WI38 (cell line): ENCODE data around the gene LMNB1.
"Not testable (repeated sequence)": the region's sequence is repeated elsewhere in the genome, so short reads cannot be mapped to it uniquely, and the experiment has no call there.

Source experiments
- H3K4me3 ChIP-seq: 2 replicates; pipeline ENCODE4 v1.5.1; 2011; ENCODE audit warnings: low read depth, mild to moderate bottlenecking, control low read depth, low read length
- CTCF ChIP-seq: IDR thresholded peaks from 2 replicates; pipeline ENCODE4 v1.5.1; 2012; ENCODE audit warnings: low read depth, mild to moderate bottlenecking, control low read depth, low read length

Gene LMNB1

GRCh38 chr5:126793097-126793496, 16.2 kb downstream of the LMNB1 start:
- H3K4me3 ChIP-seq, result no peak overlapping the region
- no peak for TF ChIP-seq CTCF

DNA sequence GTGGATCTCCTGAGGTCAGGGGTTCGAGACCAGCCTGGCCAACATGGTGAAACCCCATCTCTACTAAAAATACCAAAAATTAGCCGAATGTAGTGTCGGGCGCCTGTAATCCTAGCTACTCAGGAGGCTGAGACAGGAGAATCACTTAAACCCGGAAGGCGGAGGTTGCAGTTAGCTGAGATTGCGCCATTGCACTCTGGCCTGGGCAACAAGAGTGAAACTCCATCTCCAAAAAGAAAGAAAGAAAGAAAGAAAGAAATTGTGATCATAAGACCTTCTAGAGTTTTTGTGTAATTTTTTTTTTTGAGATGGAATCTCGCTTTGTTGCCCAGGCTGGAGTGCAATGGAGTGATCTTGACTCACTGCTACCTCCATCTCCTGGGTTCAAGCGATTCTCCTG, 16.7 kb downstream of the LMNB1 start:
- not testable (repeated sequence) for H3K4me3 ChIP-seq

DNA sequence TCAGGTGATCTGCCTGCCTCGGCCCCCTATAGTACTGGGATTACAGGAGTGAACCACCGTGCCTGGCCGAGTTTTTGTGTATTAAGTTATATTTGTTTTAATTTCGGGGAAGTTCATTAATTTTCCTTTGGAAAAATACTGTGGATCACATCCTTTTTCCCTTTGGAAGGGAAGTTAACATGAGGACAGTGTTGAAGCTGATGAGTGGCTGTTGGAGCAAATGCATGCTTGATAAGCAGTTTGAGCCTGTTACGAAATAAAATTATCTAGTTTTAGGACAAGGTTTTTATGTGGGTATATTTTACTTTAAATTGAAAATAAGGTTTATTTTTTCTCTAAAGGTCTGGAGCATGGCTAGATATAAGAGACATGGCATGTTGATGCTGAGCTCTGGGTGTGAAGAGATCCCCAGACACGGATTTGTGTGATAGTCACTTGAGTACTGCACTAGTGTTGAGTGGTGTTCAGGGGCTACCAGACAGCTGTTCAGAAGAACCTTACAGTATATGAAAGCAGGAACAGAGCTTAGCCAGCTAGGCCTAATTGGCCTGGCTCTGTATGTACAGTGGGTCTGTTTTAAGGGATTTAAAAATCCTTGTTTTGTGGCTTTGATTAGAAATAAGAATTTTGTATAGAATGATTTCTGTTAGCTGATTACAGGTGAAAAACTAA, 17.4 kb downstream of the LMNB1 start:
- TF ChIP-seq CTCF, result no peak
- H3K4me3 ChIP-seq, result no peak overlapping the region

DNA sequence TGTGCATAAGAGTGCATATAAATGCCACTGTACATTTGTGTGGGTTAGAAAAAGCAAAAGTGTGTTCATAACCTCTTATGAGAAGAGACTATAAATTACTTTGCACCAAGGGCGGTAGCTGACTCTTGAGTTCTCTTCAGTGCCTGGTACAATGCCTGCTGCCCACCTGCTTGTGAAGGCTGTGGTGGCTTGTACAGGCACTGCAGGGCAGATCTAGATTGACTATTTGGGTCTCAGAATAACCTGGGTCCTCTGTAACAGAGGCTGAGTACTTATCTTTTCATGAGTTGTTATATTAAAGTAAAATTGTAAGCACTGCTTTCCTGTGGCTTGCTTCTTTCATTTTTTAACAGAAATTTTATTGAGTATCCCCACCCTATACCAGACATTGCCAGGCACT, 22.8 kb downstream of the LMNB1 start:
- no peak overlapping the region for H3K4me3 ChIP-seq
- TF ChIP-seq CTCF, result no peak

DNA sequence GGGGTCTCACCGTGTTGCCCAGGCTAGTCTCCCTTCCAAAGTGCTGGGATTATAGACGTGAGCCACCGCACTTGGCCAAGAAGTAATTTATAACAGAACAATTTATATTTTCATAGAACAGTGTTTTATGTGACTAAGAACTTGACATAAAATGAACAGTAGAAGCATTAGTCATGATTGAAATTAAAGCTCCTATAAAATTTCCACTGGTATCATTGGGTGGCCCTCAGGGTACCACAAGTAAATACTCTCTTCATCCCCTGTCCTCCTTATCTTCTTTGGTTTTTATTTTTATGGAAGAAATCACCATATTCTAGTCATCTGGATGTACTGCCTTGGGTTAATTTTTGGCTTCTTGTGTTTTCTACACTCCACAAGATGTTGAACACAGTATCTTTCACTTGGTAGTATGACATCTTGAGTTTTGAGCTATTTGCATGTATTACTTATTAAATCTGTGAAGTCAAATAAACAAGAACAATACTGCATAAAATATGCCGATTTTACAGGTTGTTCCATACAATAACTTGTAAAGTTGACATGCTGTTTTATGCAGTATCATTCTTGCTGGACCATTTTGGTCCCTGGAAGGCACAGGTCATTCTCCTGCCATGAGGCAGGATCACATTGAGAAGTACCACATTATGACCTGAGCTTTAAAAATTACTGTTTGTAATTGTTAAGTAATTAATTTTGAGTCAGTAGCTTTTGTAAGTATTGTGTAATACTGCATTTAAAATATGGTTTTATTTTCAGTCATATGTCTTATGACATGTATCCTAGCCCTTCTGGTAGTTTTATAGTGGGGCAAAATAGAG, 24.4 kb downstream of the LMNB1 start:
- no peak for TF ChIP-seq CTCF
- no peak overlapping the region for H3K4me3 ChIP-seq

- TF ChIP-seq CTCF, result no peak
These were observed 25.0 kb downstream of the LMNB1 start for GRCh38 chr5:126801992-126802294.

GRCh38 chr5:126805063-126805462, 28.1 kb downstream of the LMNB1 start:
- TF ChIP-seq CTCF, result no peak
- no peak overlapping the region for H3K4me3 ChIP-seq

More at GRCh38 chr5:126801992-126802294, 25.0 kb downstream of the LMNB1 start:
- H3K4me3 ChIP-seq, result no peak overlapping the region
